Stimulated activated CD4-positive, alpha-beta T cell treated with anti-CD3 and anti-CD28 coated beads, Interleukin-12 subunit alpha, Interleukin-12 subunit beta, amount 100 ng/mL, for 48 hours (primary cell): ENCODE measurements around the gene ZNF695.

Experiments
- DNase-seq, 3 donors: peaks; one replicate each; pipeline ENCODE4 v3.0.0-alpha.2; 2020; ENCODE audit warnings: low read depth in 2 of 3, low spot score in 1 of 3

ZNF695 gene

GRCh38 chr1:246959944-246960693, 47.7 kb downstream of the ZNF695 start:
- no peak for DNase-seq

DNA sequence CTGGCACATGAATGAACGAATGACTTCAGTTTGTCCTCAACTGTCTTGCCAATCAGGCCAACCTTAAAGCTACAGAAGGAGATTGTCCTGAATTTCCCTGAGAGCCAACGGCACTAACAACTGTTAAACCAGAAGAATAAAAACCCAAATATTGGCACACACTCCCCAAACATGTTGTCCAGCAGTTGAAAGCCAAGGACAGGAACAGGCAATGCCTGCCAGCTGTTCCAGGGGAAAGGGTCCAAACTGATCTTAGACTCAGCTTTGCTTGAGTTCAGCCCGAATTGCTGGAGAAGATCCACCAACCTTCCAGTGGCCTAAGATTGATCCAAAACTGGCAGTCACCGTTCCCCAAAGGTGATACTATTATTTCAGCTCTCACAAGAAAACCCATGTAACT, 53.7 kb downstream of the ZNF695 start:
- DNase-seq, result no peak

DNA sequence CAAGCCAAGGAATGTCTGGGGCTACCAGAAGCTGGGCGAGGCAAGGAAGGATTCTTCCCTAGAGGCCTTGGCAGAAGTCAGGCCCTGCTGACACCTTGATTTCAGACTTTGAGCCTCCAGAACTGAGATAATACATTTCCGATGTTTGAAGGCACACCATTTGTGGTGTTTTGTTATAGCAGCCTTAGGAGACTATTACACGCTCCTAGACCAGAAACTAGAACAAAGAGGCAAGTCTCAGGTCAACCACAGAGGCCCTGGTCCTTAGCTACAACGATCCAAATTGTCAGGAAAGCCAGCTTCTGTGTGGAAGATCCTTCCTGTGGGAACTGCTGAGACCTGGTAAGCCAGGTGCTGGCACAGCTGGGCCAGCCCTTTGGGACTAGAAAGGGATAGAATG, 56.4 kb downstream of the ZNF695 start:
- DNase-seq, result no peak

DNA sequence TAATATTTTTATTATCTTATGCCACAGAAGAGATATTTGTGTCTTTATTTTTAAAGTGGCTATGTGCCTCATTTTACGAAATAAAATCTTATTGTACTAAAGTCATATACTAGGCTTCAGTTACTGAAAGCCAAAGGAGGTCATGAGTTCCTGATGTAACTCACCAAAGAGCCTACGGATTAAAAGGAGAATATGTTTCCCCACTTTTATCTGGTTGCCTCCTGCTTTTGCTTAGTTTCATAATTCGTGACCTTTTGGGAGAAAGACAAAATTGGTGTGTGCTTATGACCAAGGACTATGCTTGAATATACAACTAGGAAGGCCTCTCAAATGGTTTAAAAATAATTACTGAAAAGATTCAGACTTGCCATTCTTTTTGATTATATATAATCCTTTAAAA, 57.9 kb downstream of the ZNF695 start:
- DNase-seq, result no peak

DNA sequence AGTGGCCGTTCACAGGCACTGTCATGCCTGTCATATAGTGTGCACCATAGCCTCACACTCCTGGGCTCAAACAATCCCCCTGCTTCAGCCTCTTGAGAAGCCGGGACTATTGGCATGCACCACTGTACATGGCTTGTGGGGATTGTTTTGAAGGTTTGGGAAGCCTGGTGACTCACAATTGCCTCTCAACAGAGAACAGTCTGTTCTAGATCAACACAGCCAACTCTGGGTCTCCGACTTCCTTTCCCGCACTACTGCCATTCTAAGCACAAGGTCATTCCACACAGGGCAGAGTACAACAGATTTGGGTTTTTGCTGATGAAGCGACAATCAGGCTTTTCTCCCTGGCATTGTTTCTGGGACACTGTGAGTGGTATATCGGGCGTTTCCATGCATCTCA, 60.6 kb downstream of the ZNF695 start:
- no peak for DNase-seq

DNA sequence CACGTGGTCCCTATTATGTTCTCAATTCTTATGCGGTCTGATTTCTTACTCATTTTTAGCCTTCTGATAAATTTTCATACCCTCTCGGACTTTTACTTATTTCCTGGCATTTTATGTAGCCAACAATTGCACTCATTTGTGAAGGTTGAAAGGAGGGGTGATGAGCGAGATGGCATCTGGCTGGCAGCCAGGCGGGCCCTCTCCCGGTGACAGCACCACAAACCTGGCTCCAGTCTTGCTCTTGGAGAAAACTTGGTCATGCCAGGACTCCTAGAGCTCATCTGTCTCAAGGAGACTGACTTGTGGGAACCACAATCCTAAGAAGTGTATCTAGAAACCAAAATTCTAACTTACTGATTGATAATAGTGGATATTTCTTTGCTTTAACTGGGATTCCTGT, 61.5 kb downstream of the ZNF695 start:
- DNase-seq, result no peak
